OCI-LY1 (cell line): ENCODE data around the gene AHCTF1.

Source experiments
- H2AFZ ChIP-seq: fragments of 200-600 bp; sonication (generic), shearing (Covaris generic); 2 replicates; pipeline ENCODE4 v1.6.0; 2014; ENCODE audit warnings: antibody characterized with exemption, mild to moderate bottlenecking, low read length
- H3F3A ChIP-seq: fragments of 200-600 bp; sonication (generic), shearing (Covaris generic); 2 replicates; pipeline ENCODE4 v1.6.0; 2014; ENCODE audit warnings: mild to moderate bottlenecking, antibody characterized with exemption, low read length, moderate library complexity; ENCODE audit not compliant: insufficient read depth
- H3K27ac ChIP-seq: fragments of 200-600 bp; sonication (generic); 2 replicates; pipeline ENCODE4 v1.5.1; 2014; ENCODE audit warnings: low read length, mixed run types, mild to moderate bottlenecking, low read depth; ENCODE audit not compliant: poor library complexity, severe bottlenecking
- H3K27me3 ChIP-seq: fragments of 200-600 bp; sonication (generic); 2 replicates; pipeline ENCODE4 v1.6.0; 2014; ENCODE audit warnings: antibody characterized with exemption, mild to moderate bottlenecking, low read length, moderate library complexity; ENCODE audit not compliant: insufficient read depth
- H3K36me3 ChIP-seq: fragments of 200-600 bp; sonication (generic); 2 replicates; pipeline ENCODE4 v1.6.1; 2014; ENCODE audit warnings: mild to moderate bottlenecking, antibody characterized with exemption, low read length, moderate library complexity, mixed read lengths; ENCODE audit not compliant: insufficient read depth
- H3K4me1 ChIP-seq: fragments of 200-600 bp; sonication (generic); 2 replicates; pipeline ENCODE4 v1.5.1; 2014; ENCODE audit warnings: mild to moderate bottlenecking, low read length, moderate library complexity; ENCODE audit not compliant: insufficient read depth, severe bottlenecking
- H3K4me2 ChIP-seq: fragments of 200-600 bp; sonication (generic), shearing (Covaris generic); 2 replicates; pipeline ENCODE4 v1.6.1; 2014; ENCODE audit warnings: low read length
- H3K4me3 ChIP-seq: fragments of 200-600 bp; sonication (generic); 2 replicates; pipeline ENCODE4 v1.5.1; 2014; ENCODE audit warnings: low read length, low read depth, mild to moderate bottlenecking, mixed read lengths; ENCODE audit not compliant: poor library complexity, severe bottlenecking
- H3K79me2 ChIP-seq: fragments of 200-600 bp; shearing (Covaris generic); 2 replicates; pipeline ENCODE4 v1.6.1; 2016; ENCODE audit warnings: mixed run types, low read length, mixed read lengths; ENCODE audit not compliant: insufficient read depth
- H3K9ac ChIP-seq: fragments of 200-600 bp; sonication (generic), shearing (Covaris generic); 2 replicates; pipeline ENCODE4 v1.6.1; 2014; ENCODE audit warnings: mild to moderate bottlenecking, low read length, mixed read lengths
- H3K9me2 ChIP-seq: fragments of 200-600 bp; sonication (generic), shearing (Covaris generic); 2 replicates; pipeline ENCODE4 v1.6.1; 2014; ENCODE audit warnings: low read depth, mild to moderate bottlenecking, low read length, mixed read lengths
- H3K9me3 ChIP-seq: fragments of 200-600 bp; shearing (Covaris generic); 2 replicates; pipeline ENCODE4 v1.6.1; 2014; ENCODE audit warnings: low read length, mixed read lengths
- H4K20me1 ChIP-seq: fragments of 200-600 bp; sonication (generic), shearing (Covaris generic); 2 replicates; pipeline ENCODE4 v1.6.0; 2016; ENCODE audit warnings: mild to moderate bottlenecking, low read length; ENCODE audit not compliant: insufficient read depth
- CTCF ChIP-seq: fragments of 200-600 bp; sonication (generic), shearing (Covaris generic); IDR thresholded peaks from 2 replicates; pipeline ENCODE4 v1.5.1; 2017; ENCODE audit warnings: mild to moderate bottlenecking, antibody characterized with exemption, low read length, moderate library complexity, mixed read lengths
- EZH2 ChIP-seq: fragments of 200-600 bp; sonication (generic), shearing (Covaris generic); IDR thresholded peaks from 2 replicates; pipeline ENCODE4 v1.8.0; 2017; ENCODE audit warnings: borderline replicate concordance, mixed run types, mild to moderate bottlenecking, antibody characterized with exemption, low read length, moderate library complexity, mixed read lengths

AHCTF1 gene, protein sequence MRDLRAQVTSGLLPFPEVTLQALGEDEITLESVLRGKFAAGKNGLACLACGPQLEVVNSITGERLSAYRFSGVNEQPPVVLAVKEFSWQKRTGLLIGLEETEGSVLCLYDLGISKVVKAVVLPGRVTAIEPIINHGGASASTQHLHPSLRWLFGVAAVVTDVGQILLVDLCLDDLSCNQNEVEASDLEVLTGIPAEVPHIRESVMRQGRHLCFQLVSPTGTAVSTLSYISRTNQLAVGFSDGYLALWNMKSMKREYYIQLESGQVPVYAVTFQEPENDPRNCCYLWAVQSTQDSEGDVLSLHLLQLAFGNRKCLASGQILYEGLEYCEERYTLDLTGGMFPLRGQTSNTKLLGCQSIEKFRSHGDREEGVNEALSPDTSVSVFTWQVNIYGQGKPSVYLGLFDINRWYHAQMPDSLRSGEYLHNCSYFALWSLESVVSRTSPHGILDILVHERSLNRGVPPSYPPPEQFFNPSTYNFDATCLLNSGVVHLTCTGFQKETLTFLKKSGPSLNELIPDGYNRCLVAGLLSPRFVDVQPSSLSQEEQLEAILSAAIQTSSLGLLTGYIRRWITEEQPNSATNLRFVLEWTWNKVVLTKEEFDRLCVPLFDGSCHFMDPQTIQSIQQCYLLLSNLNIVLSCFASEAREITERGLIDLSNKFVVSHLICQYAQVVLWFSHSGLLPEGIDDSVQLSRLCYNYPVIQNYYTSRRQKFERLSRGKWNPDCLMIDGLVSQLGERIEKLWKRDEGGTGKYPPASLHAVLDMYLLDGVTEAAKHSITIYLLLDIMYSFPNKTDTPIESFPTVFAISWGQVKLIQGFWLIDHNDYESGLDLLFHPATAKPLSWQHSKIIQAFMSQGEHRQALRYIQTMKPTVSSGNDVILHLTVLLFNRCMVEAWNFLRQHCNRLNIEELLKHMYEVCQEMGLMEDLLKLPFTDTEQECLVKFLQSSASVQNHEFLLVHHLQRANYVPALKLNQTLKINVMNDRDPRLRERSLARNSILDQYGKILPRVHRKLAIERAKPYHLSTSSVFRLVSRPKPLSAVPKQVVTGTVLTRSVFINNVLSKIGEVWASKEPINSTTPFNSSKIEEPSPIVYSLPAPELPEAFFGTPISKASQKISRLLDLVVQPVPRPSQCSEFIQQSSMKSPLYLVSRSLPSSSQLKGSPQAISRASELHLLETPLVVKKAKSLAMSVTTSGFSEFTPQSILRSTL (N-terminal part only)

GRCh38 chr1:246931549-246932365 lies at the start of gene AHCTF1:
TSS of gene AHCTF1 (minus strand) at chr1:246931948. CDS start at chr1:246918370, 13,578 bp downstream.
- Histone ChIP-seq H3K79me2 (peaks cover 41% of the 10 kb centered on the region), H4K20me1 (no peaks in the 10 kb centered on the region), H3K4me3 (peak within 1 kb of the TSS; percentile 75), H3K9me3 (0 out of 2 replicates have a peak, but pooled peaks cover 4% of the 10 kb centered on the region), H3K9me2 (no peaks in the 10 kb centered on the region), H3K36me3 (peaks cover 26% of the 10 kb centered on the region), H3K4me1 (peaks cover 28% of the 10 kb centered on the region), H2AFZ (peak within 1 kb of the TSS; percentile 96), H3F3A (no peaks in the 10 kb centered on the region), H3K9ac (peak within 1 kb of the TSS; percentile 85), H3K27me3 (no peaks in the 10 kb centered on the region), H3K27ac (peak within 1 kb of the TSS; percentile 81), H3K4me2 (peak within 1 kb of the TSS; percentile 81)
- TF ChIP-seq CTCF (no peak), EZH2 (no peak)

- Histone ChIP-seq H3K36me3 (no peaks in the 10 kb centered on the region), H3K4me1 (no peaks in the 10 kb centered on the region), H3K9ac (no peak overlapping the region), H3K9me3 (peaks cover 15% of the 10 kb centered on the region), H2AFZ (no peak overlapping the region), H3K27me3 (no peaks in the 10 kb centered on the region; the same call in 1 of the 2 replicates), H3F3A (no peaks in the 10 kb centered on the region), H3K79me2 (no peaks in the 10 kb centered on the region), H3K4me2 (no peak overlapping the region), H4K20me1 (no peaks in the 10 kb centered on the region), H3K27ac (no peak overlapping the region), H3K9me2 (no peaks in the 10 kb centered on the region), H3K4me3 (no peak overlapping the region)
- no peak for TF ChIP-seq CTCF
These were observed 47.0 kb upstream of the AHCTF1 start for GRCh38 chr1:246978785-246979184.

- no peak overlapping the region for H2AFZ ChIP-seq
- no peaks in the 10 kb centered on the region for H3K9me2 ChIP-seq
- no peak overlapping the region for H3K9ac ChIP-seq
- H3K79me2 ChIP-seq = no peaks in the 10 kb centered on the region
- H3K27ac ChIP-seq = no peak overlapping the region
- TF ChIP-seq EZH2 = no peak
- TF ChIP-seq CTCF = no peak
- H3K27me3 ChIP-seq = no peaks in the 10 kb centered on the region; the same call in 1 of the 2 replicates
- no peak overlapping the region for H3K4me2 ChIP-seq
- H3K9me3 ChIP-seq = peaks cover 15% of the 10 kb centered on the region
- H3K4me3 ChIP-seq = no peak overlapping the region
- no peaks in the 10 kb centered on the region for H3K36me3 ChIP-seq
- H4K20me1 ChIP-seq = no peaks in the 10 kb centered on the region
- H3K4me1 ChIP-seq = no peaks in the 10 kb centered on the region
- no peaks in the 10 kb centered on the region for H3F3A ChIP-seq
These were observed 46.5 kb upstream of the AHCTF1 start for GRCh38 chr1:246978281-246978680.
